Caco-2 (cell line): ENCODE data around the gene ADRA2B. TPM values are rescaled to one million over a fixed set of nuclear protein-coding genes. Genes with fewer than 3 reads are reported as not detected.
"Not testable (repeated sequence)": the region's sequence is repeated elsewhere in the genome, so short reads cannot be mapped to it uniquely, and the experiment has no call there.

ENCODE experiments used
- BruUV-seq: library from RNA; stranded (reverse); fragments of 400-500 nt; replicated peaks from 2 replicates; lab custom pipeline; 2021; lab: Mats Ljungman, UMichigan
- CTCF ChIA-PET: fragments of 300-600 bp; sonication (Branson Sonifier 250); formaldehyde crosslinking; loops from one replicate; lab custom pipeline; 2022; ENCODE audit warnings: antibody characterized with exemption; lab: Charles Lee
- POLR2A ChIA-PET: fragments of 300-600 bp; sonication (Branson Sonifier 250); formaldehyde crosslinking; loops from one replicate; lab custom pipeline; 2022; ENCODE audit warnings: antibody characterized with exemption; lab: Charles Lee
- DNase-seq, 2 experiments: peaks; one replicate each; pipeline versions ENCODE4 v3.0.0 to v3.0.0-alpha.2; 2020 to 2022
- H3K27me3 ChIP-seq: replicated peaks from 2 replicates; pipeline ENCODE4 v1.6.0; 2011; ENCODE audit warnings: low read length; ENCODE audit not compliant: control insufficient read depth, insufficient read depth
- H3K36me3 ChIP-seq: 2 replicates; pipeline ENCODE4 v1.5.1; 2011; ENCODE audit warnings: low read length; ENCODE audit not compliant: control insufficient read depth, insufficient read depth
- H3K4me1 ChIP-seq: fragments of 250-450 bp; sonication (Bioruptor Pico); 2 replicates; pipeline ENCODE4 v1.5.1; 2020; ENCODE audit warnings: mild to moderate bottlenecking
- H3K4me3 ChIP-seq: 2 replicates; pipeline ENCODE4 v1.5.1; 2011; ENCODE audit warnings: low read depth, mild to moderate bottlenecking, control low read depth, low read length
- H3K9me3 ChIP-seq: fragments of 250-450 bp; sonication (Bioruptor Pico); 2 replicates; pipeline ENCODE4 v1.5.1; 2020; ENCODE audit warnings: mild to moderate bottlenecking, moderate library complexity
- H3K27ac Mint-ChIP-seq: one replicate; pipeline ENCODE4 v1.8.0; 2022; ENCODE audit warnings: mixed read lengths; ENCODE audit not compliant: unreplicated experiment
- H3K27me3 Mint-ChIP-seq: one replicate; pipeline ENCODE4 v1.8.0; 2022; ENCODE audit warnings: mixed read lengths; ENCODE audit not compliant: insufficient read depth, unreplicated experiment
- H3K36me3 Mint-ChIP-seq: one replicate; pipeline ENCODE4 v1.8.0; 2022; ENCODE audit warnings: mild to moderate bottlenecking, mixed read lengths; ENCODE audit not compliant: insufficient read depth, unreplicated experiment
- H3K4me1 Mint-ChIP-seq: one replicate; pipeline ENCODE4 v1.8.0; 2022; ENCODE audit warnings: low read depth, mixed read lengths; ENCODE audit not compliant: unreplicated experiment
- H3K4me3 Mint-ChIP-seq: one replicate; pipeline ENCODE4 v1.8.0; 2022; ENCODE audit warnings: mild to moderate bottlenecking, moderate library complexity, mixed read lengths; ENCODE audit not compliant: unreplicated experiment
- H3K9me3 Mint-ChIP-seq: one replicate; pipeline ENCODE4 v1.8.0; 2022; ENCODE audit warnings: mixed read lengths; ENCODE audit not compliant: unreplicated experiment
- CTCF ChIP-seq, 2 experiments: fragments of 200-600 bp in 1 of 2; IDR thresholded peaks; 1 replicate in 1 of 2; 2 replicates in 1 of 2; pipeline versions ENCODE4 v1.5.1 to v1.8.0; 2011 to 2022; ENCODE audit warnings: antibody characterized with exemption in 1 of 2, control low read depth in 1 of 2, inconsistent platforms in 1 of 2, low read depth in 1 of 2, low read length in 1 of 2, mild to moderate bottlenecking in 1 of 2, moderate library complexity in 1 of 2; ENCODE audit not compliant: insufficient read depth in 1 of 2, severe bottlenecking in 1 of 2, unreplicated experiment in 1 of 2
- intact Hi-C: fragments of 100-400 bp; cut with micrococcal nuclease; formaldehyde crosslinking; loops from one replicate; pipeline ENCODE4 v1.10.0; 2022; ENCODE audit not compliant: unreplicated experiment
- total RNA-seq: library from RNA; stranded (reverse); gene quantifications from 2 replicates; pipeline ENCODE4 v1.2.3, GENCODE V29; 2022

ADRA2B gene
- total RNA-seq, 1 experiment from 2014 or later = 0.20 TPM

- no peaks in the 10 kb centered on the region for H3K27me3 ChIP-seq
- no peak for DNase-seq
- no peaks in the 10 kb centered on the region for H3K36me3 Mint-ChIP-seq
- H3K4me1 Mint-ChIP-seq = peaks cover 7% of the 10 kb centered on the region
- no peak overlapping the region for H3K4me3 ChIP-seq
- no peaks in the 10 kb centered on the region for H3K9me3 ChIP-seq
- no peaks in the 10 kb centered on the region for H3K27me3 Mint-ChIP-seq
- TF ChIP-seq CTCF (IDR thresholded peaks at IDR 0.05; ENCODE audit: insufficient read depth in 1 of 2, low read depth in 1 of 2, low read length in 1 of 2, severe bottlenecking in 1 of 2, unreplicated experiment in 1 of 2) = no peak
- no peaks in the 10 kb centered on the region for H3K36me3 ChIP-seq
- POLR2A ChIA-PET = no interaction called here
- BruUV-seq = no TSS peak
- no peaks in the 10 kb centered on the region for H3K9me3 Mint-ChIP-seq
- H3K4me1 ChIP-seq = no peaks in the 10 kb centered on the region
- intact Hi-C loops = no loop called here
- no peak overlapping the region for H3K27ac Mint-ChIP-seq
- CTCF ChIA-PET = no interaction called here
- no peak overlapping the region for H3K4me3 Mint-ChIP-seq
Observed at GRCh38 chr2:96163415-96163767, 47.0 kb upstream of the ADRA2B start.

DNA sequence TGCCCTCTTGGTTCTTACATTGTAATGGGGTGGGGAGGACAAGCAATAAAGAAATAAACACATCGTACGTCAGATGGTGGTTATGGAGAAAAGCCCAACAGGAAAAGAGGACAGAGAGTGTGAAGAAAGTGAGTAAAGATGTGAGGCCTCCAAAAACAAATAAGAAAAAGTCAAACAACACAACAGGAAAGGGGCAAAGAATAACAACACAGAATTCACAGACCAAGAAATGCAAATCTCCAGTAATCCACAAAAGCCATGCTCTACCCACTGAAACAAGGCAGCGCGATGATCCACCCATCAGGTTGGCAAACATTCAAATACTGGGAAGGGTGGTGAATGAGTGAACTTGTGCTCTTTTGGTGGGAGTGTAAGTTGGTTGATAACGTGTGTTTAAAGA, 45.5 kb upstream of the ADRA2B start:
- TF ChIP-seq CTCF (IDR thresholded peaks at IDR 0.05; ENCODE audit: insufficient read depth in 1 of 2, low read depth in 1 of 2, low read length in 1 of 2, severe bottlenecking in 1 of 2, unreplicated experiment in 1 of 2) = no peak
- H3K27ac Mint-ChIP-seq = no peak overlapping the region
- H3K27me3 ChIP-seq = no peaks in the 10 kb centered on the region
- intact Hi-C loops = no loop called here
- ChIA-PET POLR2A (interaction anchor here (0.6 kb wide), 1 partner anchor 132 kb away, joined by 6 read pairs; no protein-coding TSS in a partner anchor), CTCF (no interaction called here)
- no peaks in the 10 kb centered on the region for H3K4me1 ChIP-seq
- no peak for DNase-seq
- H3K27me3 Mint-ChIP-seq = no peaks in the 10 kb centered on the region
- H3K4me3 Mint-ChIP-seq = no peak overlapping the region
- H3K4me3 ChIP-seq = no peak overlapping the region
- no peaks in the 10 kb centered on the region for H3K9me3 Mint-ChIP-seq
- no peaks in the 10 kb centered on the region for H3K36me3 Mint-ChIP-seq
- peaks cover 7% of the 10 kb centered on the region for H3K4me1 Mint-ChIP-seq
- BruUV-seq = no TSS peak
- H3K36me3 ChIP-seq = no peaks in the 10 kb centered on the region
- no peaks in the 10 kb centered on the region for H3K9me3 ChIP-seq

DNA sequence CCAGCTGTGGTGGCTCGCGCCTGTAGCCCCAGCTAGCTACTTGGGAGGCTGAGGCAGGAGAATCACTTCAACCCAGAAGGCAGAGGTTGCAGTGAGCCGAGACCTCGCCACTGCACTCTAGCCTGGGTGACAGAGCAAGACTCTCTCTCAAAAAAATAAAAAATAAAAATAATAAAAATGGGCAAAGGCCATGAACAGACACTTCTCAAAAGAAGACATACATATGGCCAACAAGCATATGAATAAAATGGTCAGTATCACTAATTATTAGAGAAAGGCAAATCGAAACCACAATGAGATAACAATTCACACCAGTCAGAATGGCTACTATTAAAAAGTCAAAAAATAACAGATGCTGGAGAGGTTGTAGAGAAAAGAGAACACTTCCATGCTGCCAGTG, 44.0 kb upstream of the ADRA2B start:
- H3K4me3 Mint-ChIP-seq, H3K27ac Mint-ChIP-seq: not testable (repeated sequence)

More for the DNA sequence above, 44.0 kb upstream of the ADRA2B start:
- H3K36me3 Mint-ChIP-seq, H3K27me3 Mint-ChIP-seq, H3K36me3 ChIP-seq, H3K4me1 ChIP-seq, H3K9me3 Mint-ChIP-seq, H3K9me3 ChIP-seq, H3K4me1 Mint-ChIP-seq, CTCF ChIA-PET, POLR2A ChIA-PET, BruUV-seq, intact Hi-C loops, H3K27me3 ChIP-seq, DNase-seq, H3K4me3 ChIP-seq: not testable (repeated sequence)
